IPS-NIHi11 (cell line): ENCODE measurements around the gene OR10H2.
"Not testable (repeated sequence)": the region's sequence is repeated elsewhere in the genome, so short reads cannot be mapped to it uniquely, and the experiment has no call there.

Experiments used
- DNase-seq: peaks from one replicate; pipeline ENCODE4 v3.0.0; 2012; ENCODE audit warnings: mixed read lengths, low spot score

OR10H2 gene

DNA sequence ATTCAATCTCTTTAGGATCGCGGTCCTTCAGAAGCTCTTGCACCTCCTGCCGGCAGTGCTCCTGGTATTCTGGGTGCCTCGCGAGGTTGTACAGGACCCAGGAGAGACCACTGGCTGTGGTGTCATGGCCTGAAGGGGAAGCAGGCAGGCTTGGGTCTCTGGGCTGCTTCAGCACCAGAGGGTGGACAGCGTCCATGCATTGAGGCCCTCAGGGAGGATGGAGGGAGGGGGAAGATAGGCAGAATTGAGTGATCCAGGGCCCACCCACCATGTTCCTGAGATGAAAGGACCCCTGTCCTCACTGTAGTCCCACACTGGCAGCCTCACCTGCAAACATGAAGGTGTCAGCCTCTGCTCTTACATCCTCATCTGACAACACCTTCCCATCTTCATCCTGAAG, 41.8 kb downstream of the OR10H2 start:
- no peak for DNase-seq

DNA sequence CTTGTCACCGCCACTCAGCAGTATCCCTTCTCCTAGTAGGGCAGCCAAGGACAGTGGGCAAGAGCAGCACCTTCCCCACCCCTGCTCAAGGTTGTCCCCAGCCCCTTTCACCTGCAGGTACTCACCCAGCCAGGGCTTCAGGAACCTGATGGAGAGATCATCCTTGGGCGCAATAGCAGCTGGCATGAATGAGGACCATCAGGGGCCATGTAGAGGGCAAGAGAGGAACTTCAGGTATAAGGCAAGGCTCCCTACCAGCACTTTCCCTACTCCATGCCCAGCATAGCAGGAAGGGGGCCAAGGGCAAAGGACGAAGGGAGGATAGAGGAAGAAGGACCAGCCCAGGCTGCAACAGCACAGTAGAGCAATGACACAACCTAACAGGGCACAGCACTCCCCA, 46.3 kb downstream of the OR10H2 start:
- not testable (repeated sequence) for DNase-seq

DNA sequence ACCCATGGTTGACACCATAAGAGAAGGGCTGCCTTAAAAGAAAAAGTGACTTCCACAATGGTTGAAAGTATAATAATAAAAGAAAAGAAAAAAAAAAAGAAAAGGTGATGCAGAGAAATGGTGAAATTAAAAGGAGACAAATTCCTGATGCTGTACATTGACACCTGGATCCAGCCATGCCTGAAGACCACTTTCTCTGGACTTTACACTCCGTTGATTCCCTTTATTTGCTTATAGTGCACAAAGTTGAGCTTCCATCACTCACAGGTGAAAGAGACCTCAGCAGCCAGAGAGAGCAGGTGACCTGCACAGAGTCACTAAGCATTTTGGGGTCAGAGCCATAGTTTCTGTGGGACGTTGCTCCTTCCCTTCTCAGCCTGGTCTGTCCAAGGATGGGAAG, 47.4 kb downstream of the OR10H2 start:
- DNase-seq: no peak

DNA sequence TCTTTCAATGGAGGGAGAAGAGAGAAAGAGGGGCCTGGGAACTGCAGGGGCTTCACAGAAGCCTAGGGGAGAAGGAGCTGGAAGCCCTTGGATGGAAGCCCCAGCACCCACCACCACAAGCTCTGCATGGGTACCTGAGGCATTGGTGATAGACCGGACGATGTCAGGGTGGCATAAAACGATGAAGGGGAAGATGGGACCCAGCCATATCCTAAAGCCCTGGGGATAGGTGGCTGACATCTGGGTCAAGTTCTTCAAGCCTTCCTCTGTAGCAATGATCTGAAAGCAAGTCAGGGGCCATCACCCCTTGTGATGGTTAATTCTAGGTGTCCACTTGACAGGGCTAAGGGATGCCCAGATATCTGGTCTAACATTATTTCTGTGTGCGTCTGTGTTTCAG, 48.4 kb downstream of the OR10H2 start:
- DNase-seq: no peak

DNA sequence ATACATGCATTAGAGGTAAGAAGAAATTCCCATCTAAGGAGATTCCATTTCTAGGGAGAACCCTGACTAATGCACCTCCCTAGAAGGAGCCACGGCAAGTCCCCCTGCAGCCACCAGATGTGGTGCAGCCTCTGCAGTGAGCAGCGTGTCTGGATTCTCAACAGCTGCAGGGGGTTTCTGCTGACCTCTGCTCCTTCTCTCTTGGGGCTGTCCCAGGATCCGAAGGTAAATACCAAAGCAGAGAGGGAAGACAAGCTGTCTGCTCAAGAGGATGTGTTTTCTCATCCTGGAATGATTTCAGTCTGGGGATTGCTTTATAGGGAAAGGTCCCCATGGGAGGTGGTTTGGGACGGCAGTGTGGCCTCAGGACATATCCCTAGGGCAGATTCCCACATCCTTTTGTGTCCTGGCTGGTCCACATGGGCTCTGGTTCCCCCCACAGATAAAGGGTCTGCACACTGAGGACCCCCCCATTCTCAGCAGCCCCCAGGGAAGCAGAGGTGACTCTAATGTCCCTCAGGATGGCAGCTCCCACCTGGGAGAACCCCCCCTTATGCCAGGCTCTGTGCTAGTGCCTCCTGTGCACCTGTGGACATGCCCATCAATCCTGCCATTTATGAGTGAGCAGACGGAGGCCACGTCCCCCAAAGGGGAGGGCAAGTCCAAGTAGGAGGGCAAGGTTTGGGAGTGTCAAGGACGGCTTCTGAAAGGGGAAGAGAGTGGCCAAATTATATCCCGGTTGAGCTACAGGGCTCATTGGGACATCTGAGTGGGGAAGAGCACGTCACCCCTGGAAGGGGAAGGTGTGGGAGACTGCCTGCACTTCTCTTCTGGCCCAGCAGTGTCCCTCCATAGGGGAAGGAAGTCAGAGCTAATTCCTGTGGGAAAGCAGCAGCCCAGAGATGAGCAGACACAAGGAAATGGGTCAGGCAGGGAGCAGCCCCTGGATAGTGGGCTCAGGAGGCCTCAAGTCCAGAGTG, 49.5 kb downstream of the OR10H2 start:
- no peak for DNase-seq
